Measurements from ENCODE around the gene CHAD. TPM values are rescaled to one million over a fixed set of nuclear protein-coding genes. Genes with fewer than 3 reads are reported as not detected.
A peak's percentile ranks its signal among the peaks of the same experiment; 100 is the strongest.

Gene CHAD
- total and polyA plus RNA-seq, 2 of the 13 experiments (the other 11 are each of a cell fraction or from before 2014, with no cell fraction given), result 1.4 TPM; not detected in 1

GRCh38 chr17:50440172-50440837 lies 28.4 kb downstream of the CHAD start (continued):
- TF ChIP-seq, protein P1, sequence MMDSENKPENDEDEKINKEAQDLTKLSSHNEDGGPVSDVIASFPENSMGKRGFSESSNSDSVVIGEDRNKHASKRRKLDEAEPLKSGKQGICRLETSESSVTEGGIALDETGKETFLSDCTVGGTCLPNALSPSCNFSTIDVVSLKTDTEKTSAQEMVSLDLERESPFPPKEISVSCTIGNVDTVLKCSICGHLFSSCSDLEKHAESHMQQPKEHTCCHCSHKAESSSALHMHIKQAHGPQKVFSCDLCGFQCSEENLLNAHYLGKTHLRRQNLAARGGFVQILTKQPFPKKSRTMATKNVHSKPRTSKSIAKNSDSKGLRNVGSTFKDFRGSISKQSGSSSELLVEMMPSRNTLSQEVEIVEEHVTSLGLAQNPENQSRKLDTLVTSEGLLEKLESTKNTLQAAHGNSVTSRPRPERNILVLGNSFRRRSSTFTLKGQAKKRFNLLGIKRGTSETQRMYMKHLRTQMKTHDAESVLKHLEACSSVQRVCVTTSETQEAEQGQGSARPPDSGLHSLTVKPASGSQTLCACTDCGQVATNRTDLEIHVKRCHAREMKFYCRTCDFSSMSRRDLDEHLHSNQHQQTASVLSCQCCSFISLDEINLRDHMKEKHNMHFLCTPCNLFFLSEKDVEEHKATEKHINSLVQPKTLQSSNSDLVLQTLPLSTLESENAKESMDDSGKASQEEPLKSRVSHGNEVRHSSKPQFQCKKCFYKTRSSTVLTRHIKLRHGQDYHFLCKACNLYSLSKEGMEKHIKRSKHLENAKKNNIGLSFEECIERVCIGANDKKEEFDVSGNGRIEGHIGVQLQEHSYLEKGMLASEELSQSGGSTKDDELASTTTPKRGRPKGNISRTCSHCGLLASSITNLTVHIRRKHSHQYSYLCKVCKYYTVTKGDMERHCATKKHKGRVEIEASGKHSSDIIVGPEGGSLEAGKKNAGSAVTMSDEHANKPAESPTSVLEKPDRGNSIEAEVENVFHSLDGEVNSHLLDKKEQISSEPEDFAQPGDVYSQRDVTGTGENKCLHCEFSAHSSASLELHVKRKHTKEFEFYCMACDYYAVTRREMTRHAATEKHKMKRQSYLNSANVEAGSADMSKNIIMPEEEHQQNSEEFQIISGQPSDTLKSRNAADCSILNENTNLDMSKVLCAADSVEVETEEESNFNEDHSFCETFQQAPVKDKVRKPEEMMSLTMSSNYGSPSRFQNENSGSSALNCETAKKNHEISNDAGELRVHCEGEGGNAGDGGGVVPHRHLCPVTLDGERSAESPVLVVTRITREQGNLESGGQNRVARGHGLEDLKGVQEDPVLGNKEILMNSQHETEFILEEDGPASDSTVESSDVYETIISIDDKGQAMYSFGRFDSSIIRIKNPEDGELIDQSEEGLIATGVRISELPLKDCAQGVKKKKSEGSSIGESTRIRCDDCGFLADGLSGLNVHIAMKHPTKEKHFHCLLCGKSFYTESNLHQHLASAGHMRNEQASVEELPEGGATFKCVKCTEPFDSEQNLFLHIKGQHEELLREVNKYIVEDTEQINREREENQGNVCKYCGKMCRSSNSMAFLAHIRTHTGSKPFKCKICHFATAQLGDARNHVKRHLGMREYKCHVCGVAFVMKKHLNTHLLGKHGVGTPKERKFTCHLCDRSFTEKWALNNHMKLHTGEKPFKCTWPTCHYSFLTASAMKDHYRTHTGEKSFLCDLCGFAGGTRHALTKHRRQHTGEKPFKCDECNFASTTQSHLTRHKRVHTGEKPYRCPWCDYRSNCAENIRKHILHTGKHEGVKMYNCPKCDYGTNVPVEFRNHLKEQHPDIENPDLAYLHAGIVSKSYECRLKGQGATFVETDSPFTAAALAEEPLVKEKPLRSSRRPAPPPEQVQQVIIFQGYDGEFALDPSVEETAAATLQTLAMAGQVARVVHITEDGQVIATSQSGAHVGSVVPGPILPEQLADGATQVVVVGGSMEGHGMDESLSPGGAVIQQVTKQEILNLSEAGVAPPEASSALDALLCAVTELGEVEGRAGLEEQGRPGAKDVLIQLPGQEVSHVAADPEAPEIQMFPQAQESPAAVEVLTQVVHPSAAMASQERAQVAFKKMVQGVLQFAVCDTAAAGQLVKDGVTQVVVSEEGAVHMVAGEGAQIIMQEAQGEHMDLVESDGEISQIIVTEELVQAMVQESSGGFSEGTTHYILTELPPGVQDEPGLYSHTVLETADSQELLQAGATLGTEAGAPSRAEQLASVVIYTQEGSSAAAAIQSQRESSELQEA (CRISPR knock-in tag; IDR thresholded peaks at IDR 0.05; ENCODE audit: not compliant biosample characterization), result no peak
- TF ChIP-seq, protein P2, sequence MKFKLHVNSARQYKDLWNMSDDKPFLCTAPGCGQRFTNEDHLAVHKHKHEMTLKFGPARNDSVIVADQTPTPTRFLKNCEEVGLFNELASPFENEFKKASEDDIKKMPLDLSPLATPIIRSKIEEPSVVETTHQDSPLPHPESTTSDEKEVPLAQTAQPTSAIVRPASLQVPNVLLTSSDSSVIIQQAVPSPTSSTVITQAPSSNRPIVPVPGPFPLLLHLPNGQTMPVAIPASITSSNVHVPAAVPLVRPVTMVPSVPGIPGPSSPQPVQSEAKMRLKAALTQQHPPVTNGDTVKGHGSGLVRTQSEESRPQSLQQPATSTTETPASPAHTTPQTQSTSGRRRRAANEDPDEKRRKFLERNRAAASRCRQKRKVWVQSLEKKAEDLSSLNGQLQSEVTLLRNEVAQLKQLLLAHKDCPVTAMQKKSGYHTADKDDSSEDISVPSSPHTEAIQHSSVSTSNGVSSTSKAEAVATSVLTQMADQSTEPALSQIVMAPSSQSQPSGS (CRISPR knock-in tag; IDR thresholded peaks at IDR 0.05), result no peak
- TF ChIP-seq ZNF256 (CRISPR knock-in tag; conservative IDR thresholded peaks at IDR 0.05) (no peak), ATF3 (CRISPR knock-in tag; IDR thresholded peaks at IDR 0.05) (no peak), PCBP1 (IDR thresholded peaks at IDR 0.05; ENCODE audit: borderline replicate concordance, low read depth, low read length) (no peak), TBL1XR1 (IDR thresholded peaks at IDR 0.05; ENCODE audit: borderline replicate concordance, low read length, partially characterized antibody) (no peak), YEATS2 (CRISPR knock-in tag; IDR thresholded peaks at IDR 0.05; ENCODE audit: borderline replicate concordance) (0 out of 2 replicates have a peak, but pooled peaks have one; percentile 22), ARNT (IDR thresholded peaks at IDR 0.05) (no peak), SKI (IDR thresholded peaks at IDR 0.05; ENCODE audit: partially characterized antibody) (no peak), ZNF567 (CRISPR knock-in tag; IDR thresholded peaks at IDR 0.05; ENCODE audit: borderline replicate concordance) (0 out of 2 replicates have a peak, but pooled peaks have one; percentile 45), EP300 (IDR thresholded peaks at IDR 0.05; ENCODE audit: low read depth in 2 of 2, low read length in 2 of 2) (no peak), EP300 (CRISPR knock-in tag; IDR thresholded peaks at IDR 0.05; ENCODE audit: borderline replicate concordance) (0 out of 2 replicates have a peak, but pooled peaks have one; percentile 14)
- TF ChIP-seq, protein P3, sequence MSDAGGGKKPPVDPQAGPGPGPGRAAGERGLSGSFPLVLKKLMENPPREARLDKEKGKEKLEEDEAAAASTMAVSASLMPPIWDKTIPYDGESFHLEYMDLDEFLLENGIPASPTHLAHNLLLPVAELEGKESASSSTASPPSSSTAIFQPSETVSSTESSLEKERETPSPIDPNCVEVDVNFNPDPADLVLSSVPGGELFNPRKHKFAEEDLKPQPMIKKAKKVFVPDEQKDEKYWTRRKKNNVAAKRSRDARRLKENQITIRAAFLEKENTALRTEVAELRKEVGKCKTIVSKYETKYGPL (CRISPR knock-in tag; IDR thresholded peaks at IDR 0.05), result no peak
- TF ChIP-seq, protein P4, sequence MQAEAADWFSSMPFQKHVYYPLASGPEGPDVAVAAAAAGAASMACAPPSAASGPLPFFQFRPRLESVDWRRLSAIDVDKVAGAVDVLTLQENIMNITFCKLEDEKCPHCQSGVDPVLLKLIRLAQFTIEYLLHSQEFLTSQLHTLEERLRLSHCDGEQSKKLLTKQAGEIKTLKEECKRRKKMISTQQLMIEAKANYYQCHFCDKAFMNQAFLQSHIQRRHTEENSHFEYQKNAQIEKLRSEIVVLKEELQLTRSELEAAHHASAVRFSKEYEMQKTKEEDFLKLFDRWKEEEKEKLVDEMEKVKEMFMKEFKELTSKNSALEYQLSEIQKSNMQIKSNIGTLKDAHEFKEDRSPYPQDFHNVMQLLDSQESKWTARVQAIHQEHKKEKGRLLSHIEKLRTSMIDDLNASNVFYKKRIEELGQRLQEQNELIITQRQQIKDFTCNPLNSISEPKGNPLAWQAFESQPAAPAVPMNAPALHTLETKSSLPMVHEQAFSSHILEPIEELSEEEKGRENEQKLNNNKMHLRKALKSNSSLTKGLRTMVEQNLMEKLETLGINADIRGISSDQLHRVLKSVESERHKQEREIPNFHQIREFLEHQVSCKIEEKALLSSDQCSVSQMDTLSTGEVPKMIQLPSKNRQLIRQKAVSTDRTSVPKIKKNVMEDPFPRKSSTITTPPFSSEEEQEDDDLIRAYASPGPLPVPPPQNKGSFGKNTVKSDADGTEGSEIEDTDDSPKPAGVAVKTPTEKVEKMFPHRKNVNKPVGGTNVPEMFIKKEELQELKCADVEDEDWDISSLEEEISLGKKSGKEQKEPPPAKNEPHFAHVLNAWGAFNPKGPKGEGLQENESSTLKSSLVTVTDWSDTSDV (CRISPR knock-in tag; IDR thresholded peaks at IDR 0.05), result no peak
